ENCODE data around the gene CCDC107. TPM values are rescaled to one million over a fixed set of nuclear protein-coding genes. Genes with fewer than 3 reads are reported as not detected.

CCDC107 gene
- total RNA-seq, 2 donors from 2014 or later, result 10.6 to 15.3 TPM

DNA sequence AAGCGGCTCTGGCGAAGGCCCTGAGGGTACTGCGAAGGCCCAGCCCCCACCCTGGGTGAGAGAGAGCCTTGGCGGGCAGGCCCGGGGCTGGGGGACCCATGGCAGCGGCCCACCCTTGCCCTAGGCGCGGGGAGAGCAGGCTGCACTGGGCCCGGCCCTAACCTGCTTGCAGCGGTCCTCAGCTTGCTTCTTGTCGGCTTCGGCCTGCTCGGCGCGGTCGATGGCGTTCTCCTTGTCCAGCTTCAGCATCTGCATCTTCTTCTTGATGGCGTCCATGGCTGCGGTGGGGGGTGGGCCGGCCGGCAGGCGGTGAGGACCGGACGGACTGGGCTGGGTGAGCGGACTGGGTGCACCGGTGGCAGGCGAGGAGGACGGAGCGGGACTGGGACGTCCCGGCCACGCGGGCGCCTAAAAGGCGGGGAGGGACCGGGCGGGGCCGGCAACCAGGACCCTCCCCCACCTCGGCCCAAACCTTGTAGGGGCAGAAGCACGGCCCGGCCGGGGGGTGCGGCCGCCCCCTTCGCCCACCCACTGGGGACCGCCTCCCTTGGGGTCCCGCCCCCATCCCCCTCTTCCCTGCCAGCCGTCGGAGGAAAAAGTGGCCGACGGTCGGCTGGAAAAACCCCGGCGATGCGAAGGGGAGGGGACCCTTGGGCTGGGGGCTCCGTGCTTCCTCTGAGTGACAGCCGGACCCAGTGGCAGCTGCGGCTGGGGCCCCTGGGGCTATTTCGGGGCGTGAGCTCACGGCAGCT, 31.6 kb downstream of the CCDC107 start, which contains the start of gene TPM2:
TPM2 (minus strand) TSS at position 384 of the 752 bp plus-strand sequence; CDS start at position 276, 108 bp downstream.
- WGBS, 2 experiments (ENCODE audit: insufficient coverage in 1 of 2, insufficient read length in 1 of 2), result 0 to 1% methylated on average over 23 to 61 of the region's 61 CpGs
- H3K36me3 Mint-ChIP-seq (ENCODE audit: low read depth), result peaks cover 25% of the 10 kb centered on the region
- peaks cover 30% of the 10 kb centered on the region for H3K4me1 Mint-ChIP-seq
- Histone ChIP-seq H3K4me1 (ENCODE audit: control insufficient read depth, insufficient read depth, low read length) (peaks cover 10% of the 10 kb centered on the region), H3K4me3 (ENCODE audit: low read length) (peak within 1 kb of the TSS; percentile 96), H3K9me3 (ENCODE audit: control insufficient read depth, low read length) (no peaks in the 10 kb centered on the region), H3K27ac (ENCODE audit: low read depth, low read length) (peak within 1 kb of the TSS; percentile 63), H3K9ac (ENCODE audit: extremely low read depth, low read length, poor library complexity, severe bottlenecking) (peak within 1 kb of the TSS; percentile 82), H3K36me3 (ENCODE audit: control insufficient read depth, insufficient read depth, low read length) (peaks cover 31% of the 10 kb centered on the region), H3K27me3 (ENCODE audit: control insufficient read depth, insufficient read depth, low read length, poor library complexity, severe bottlenecking) (no peaks in the 10 kb centered on the region)
- H3K27ac Mint-ChIP-seq, result peak within 1 kb of the TSS; percentile 88
- DNase-seq, result peak; percentile 89
- H3K9me3 Mint-ChIP-seq, result no peaks in the 10 kb centered on the region
- no peak for TF ChIP-seq CTCF (conservative IDR thresholded peaks at IDR 0.05)
- no peaks in the 10 kb centered on the region for H3K27me3 Mint-ChIP-seq (ENCODE audit: insufficient read depth)
- peak within 1 kb of the TSS; percentile 85 for H3K4me3 Mint-ChIP-seq

- H3K4me1 Mint-ChIP-seq, result peaks cover 30% of the 10 kb centered on the region
- 1% methylated on average over 21 of the region's 21 CpGs; no CpG with 5 or more reads in 1 of the 2 experiments for WGBS, 2 experiments (ENCODE audit: insufficient coverage in 1 of 2, insufficient read length in 1 of 2)
- peak overlapping the region; percentile 85 for H3K4me3 Mint-ChIP-seq
- peaks cover 10% of the 10 kb centered on the region for H3K4me1 ChIP-seq (ENCODE audit: control insufficient read depth, insufficient read depth, low read length)
- H3K9ac ChIP-seq (ENCODE audit: extremely low read depth, low read length, poor library complexity, severe bottlenecking), result peak overlapping the region; percentile 28
- peak overlapping the region; percentile 88 for H3K27ac Mint-ChIP-seq
- no peaks in the 10 kb centered on the region for H3K9me3 ChIP-seq (ENCODE audit: control insufficient read depth, low read length)
- no peaks in the 10 kb centered on the region for H3K9me3 Mint-ChIP-seq
- peak overlapping the region; percentile 63 for H3K27ac ChIP-seq (ENCODE audit: low read depth, low read length)
- TF ChIP-seq CTCF (conservative IDR thresholded peaks at IDR 0.05), result no peak
- peaks cover 25% of the 10 kb centered on the region for H3K36me3 ChIP-seq (ENCODE audit: control insufficient read depth, insufficient read depth, low read length)
- peak; percentile 80 for DNase-seq
- H3K27me3 Mint-ChIP-seq (ENCODE audit: insufficient read depth), result no peaks in the 10 kb centered on the region
- no peaks in the 10 kb centered on the region for H3K27me3 ChIP-seq (ENCODE audit: control insufficient read depth, insufficient read depth, low read length, poor library complexity, severe bottlenecking)
- H3K4me3 ChIP-seq (ENCODE audit: low read length), result peak overlapping the region; percentile 96
- H3K36me3 Mint-ChIP-seq (ENCODE audit: low read depth), result peaks cover 21% of the 10 kb centered on the region
These were observed 32.2 kb downstream of the CCDC107 start for GRCh38 chr9:35690294-35690613.

- H3K9me3 ChIP-seq (ENCODE audit: control insufficient read depth, low read length), result no peaks in the 10 kb centered on the region
- H3K4me3 ChIP-seq (ENCODE audit: low read length), result peak overlapping the region; percentile 96
- peak overlapping the region; percentile 85 for H3K4me3 Mint-ChIP-seq
- peaks cover 17% of the 10 kb centered on the region for H3K36me3 Mint-ChIP-seq (ENCODE audit: low read depth)
- DNase-seq, result peak; percentile 88
- no peaks in the 10 kb centered on the region for H3K27me3 ChIP-seq (ENCODE audit: control insufficient read depth, insufficient read depth, low read length, poor library complexity, severe bottlenecking)
- no peaks in the 10 kb centered on the region for H3K9me3 Mint-ChIP-seq
- H3K36me3 ChIP-seq (ENCODE audit: control insufficient read depth, insufficient read depth, low read length), result peaks cover 24% of the 10 kb centered on the region
- peaks cover 10% of the 10 kb centered on the region for H3K4me1 ChIP-seq (ENCODE audit: control insufficient read depth, insufficient read depth, low read length)
- peak overlapping the region; percentile 88 for H3K27ac Mint-ChIP-seq
- H3K27me3 Mint-ChIP-seq (ENCODE audit: insufficient read depth), result no peaks in the 10 kb centered on the region
- H3K4me1 Mint-ChIP-seq, result peaks cover 30% of the 10 kb centered on the region
- H3K27ac ChIP-seq (ENCODE audit: low read depth, low read length), result peak overlapping the region; percentile 58
- no peak for TF ChIP-seq CTCF (conservative IDR thresholded peaks at IDR 0.05)
- H3K9ac ChIP-seq (ENCODE audit: extremely low read depth, low read length, poor library complexity, severe bottlenecking), result peak overlapping the region; percentile 28
- WGBS, 2 experiments (ENCODE audit: insufficient coverage in 1 of 2, insufficient read length in 1 of 2), result 0 to 5% methylated on average over 8 to 61 of the region's 61 CpGs
These were observed 32.7 kb downstream of the CCDC107 start for GRCh38 chr9:35690614-35691333.
